Stimulated activated naive CD8-positive, alpha-beta T cell treated with anti-CD3 and anti-CD28 coated beads, Interleukin-15, Interleukin-2, amounts not matched to agents 100 U/mL and 50 U/mL, for 24 hours (primary cell): ENCODE measurements around the gene WNT4.

Source experiments
- ATAC-seq: fragments of 150-1000 bp; cut with Tn5 transposase; one replicate; pipeline ENCODE4 v1.10.0; 2021
- DNase-seq: peaks from one replicate; pipeline ENCODE4 v3.0.0; 2021

Gene WNT4

GRCh38 chr1:22163564-22163963, 20.7 kb upstream of the WNT4 start:
- DNase-seq (no peak), ATAC-seq (no peak)

GRCh38 chr1:22163137-22163536, 20.2 kb upstream of the WNT4 start:
- no peak for DNase-seq
- ATAC-seq: no peak

GRCh38 chr1:22159891-22160290, 17.0 kb upstream of the WNT4 start:
- DNase-seq (no peak), ATAC-seq (no peak)

GRCh38 chr1:22158654-22159053, 15.8 kb upstream of the WNT4 start:
- ATAC-seq: no peak
- no peak for DNase-seq

GRCh38 chr1:22157359-22157966, 14.6 kb upstream of the WNT4 start:
- no peak for DNase-seq
- no peak for ATAC-seq

GRCh38 chr1:22155517-22155916, 12.6 kb upstream of the WNT4 start:
- DNase-seq (no peak), ATAC-seq (no peak)

GRCh38 chr1:22154626-22155025, 11.7 kb upstream of the WNT4 start:
- DNase-seq (no peak), ATAC-seq (no peak)

- ATAC-seq: no peak
- DNase-seq: no peak
These were observed 11.0 kb upstream of the WNT4 start for GRCh38 chr1:22153660-22154437.

GRCh38 chr1:22150923-22151322, 8.0 kb upstream of the WNT4 start:
- ATAC-seq (no peak), DNase-seq (no peak)

GRCh38 chr1:22142315-22143064, 407 bp downstream of the WNT4 start:
- DNase-seq (peak; percentile 14), ATAC-seq (peak; percentile 28)

- ATAC-seq (no peak), DNase-seq (no peak)
These were observed 1.2 kb downstream of the WNT4 start for GRCh38 chr1:22141554-22142314.

GRCh38 chr1:22140694-22141093, 2.2 kb downstream of the WNT4 start:
- DNase-seq (no peak), ATAC-seq (no peak)

GRCh38 chr1:22139817-22140216, 3.1 kb downstream of the WNT4 start:
- ATAC-seq (no peak), DNase-seq (no peak)

GRCh38 chr1:22139066-22139594, 3.8 kb downstream of the WNT4 start:
- no peak for ATAC-seq
- no peak for DNase-seq

GRCh38 chr1:22137004-22137720, 5.7 kb downstream of the WNT4 start:
- no peak for ATAC-seq
- no peak for DNase-seq

- ATAC-seq (no peak), DNase-seq (no peak)
These were observed 9.0 kb downstream of the WNT4 start for GRCh38 chr1:22133931-22134324.

GRCh38 chr1:22133247-22133930, 9.5 kb downstream of the WNT4 start:
- DNase-seq: no peak
- no peak for ATAC-seq

GRCh38 chr1:22132517-22133235, 10.2 kb downstream of the WNT4 start:
- DNase-seq: no peak
- no peak for ATAC-seq

GRCh38 chr1:22131875-22132486, 10.9 kb downstream of the WNT4 start:
- ATAC-seq (peak; percentile 41), DNase-seq (peak; percentile 75)

- ATAC-seq (no peak), DNase-seq (no peak)
These were observed 11.8 kb downstream of the WNT4 start for GRCh38 chr1:22131062-22131461.
